Ovary (tissue), 9 donors: ENCODE data around the gene AVL9. TPM values are rescaled to one million over a fixed set of nuclear protein-coding genes. Genes with fewer than 3 reads are reported as not detected.

Experiments used
- DNase-seq, 5 donors: peaks; one replicate each; pipeline ENCODE4 v3.0.0-alpha.2; 2019 to 2020
- H3K27ac ChIP-seq, 2 donors: fragments of 200-600 bp; one replicate each; pipeline versions ENCODE4 v1.5.1 to v1.8.0; 2019 to 2022
- H3K27me3 ChIP-seq: fragments of 200-600 bp; one replicate; pipeline ENCODE4 v1.8.0; 2022
- H3K36me3 ChIP-seq: fragments of 200-600 bp; sonication (generic); one replicate; pipeline ENCODE4 v1.5.1; 2019
- H3K4me1 ChIP-seq: one replicate; pipeline ENCODE4 v1.8.1; 2013; ENCODE audit warnings: mild to moderate bottlenecking, moderate library complexity; ENCODE audit not compliant: insufficient read depth
- H3K4me3 ChIP-seq: fragments of 200-600 bp; sonication (generic); one replicate; pipeline ENCODE4 v1.5.1; 2017
- H3K9me3 ChIP-seq, 2 donors: fragments of 200-600 bp in 1 of 2; sonication (generic) in 1 of 2; one replicate each; pipeline versions ENCODE4 v1.5.1 to v1.8.1; 2013 to 2019; ENCODE audit warnings: mild to moderate bottlenecking in 1 of 2, moderate library complexity in 1 of 2
- EP300 ChIP-seq: sonication (generic); formaldehyde crosslinking; IDR thresholded peaks from one replicate; pipeline ENCODE4 v1.6.1; 2017; ENCODE audit warnings: antibody characterized with exemption
- POLR2A ChIP-seq: fragments of 450-650 bp; IDR thresholded peaks from one replicate; pipeline ENCODE4 v1.6.1; 2017; ENCODE audit warnings: antibody characterized with exemption, mild to moderate bottlenecking, moderate library complexity
- whole genome bisulfite sequencing, 3 donors: extraction: QIAGEN DNeasy Blood & Tissue Kit in 1 of 3; methylation state at CpG; one replicate each; pipeline versions ENCODE4 v1.1.5 to v1.1.7; 2013 to 2017; 5-methylcytosine and 5-hydroxymethylcytosine counted together
- intact Hi-C, 4 donors: fragments of 100-400 bp; cut with DNase I; formaldehyde crosslinking; loops; one replicate each; pipeline versions ENCODE4 v1.11.0 to v1.15.1; 2022 to 2023
- polyA plus RNA-seq, 2 donors: library from polyadenylated mRNA; stranded (reverse); fragments of 200-250 nt in 1 of 2; fragments of 350-450 nt in 1 of 2; fragmentation: Illumina TruSeq in 1 of 2; extraction: RNeasy Lipid Tissue Mini Kit (QIAGEN cat#74804) in 1 of 2; gene quantifications; one replicate each; pipeline ENCODE4 v1.2.3, GENCODE V29; 2013 to 2014
- total RNA-seq, 7 donors: library from RNA; depleted of rRNA in 2 of 7; stranded (reverse); fragments of >200 nt in 2 of 7; fragmentation: NEBNext Ultra II Directional in 3 of 7; extraction: Animal tissue kit (Norgen Biotek cat#: 25700) in 3 of 7; gene quantifications; one replicate each; pipeline versions ENCODE4 v1.1.0 to v1.2.4, GENCODE V29; 2016 to 2023
- TF ChIP-seq, protein P1 (sequence below), 3 donors: fragments of 450-650 bp in 2 of 3; fragments of 200-600 bp in 1 of 3; IDR thresholded peaks; one replicate each; pipeline versions ENCODE4 v1.5.1 to v1.8.0; 2016 to 2022; ENCODE audit warnings: antibody characterized with exemption in 3 of 3, mild to moderate bottlenecking in 1 of 3
- donor health status: DM: no; HTN: no; CAD: no; lungs with moderate emphysema.
- donor health status: DM: no; HTN: no; CAD: no.
- donor health status: Bipolar disorder and iron deficiency.
- donor health status: DM: yes; HTN: yes; CAD: no.
- donor health status: DM: no; HTN: no; CAD: no.
- donor health status: DM: yes; HTN: yes; CAD: no.

The AVL9 gene
- total and polyA plus RNA-seq, 9 donors: 6.8 to 34.4 (median 25.0) TPM

DNA sequence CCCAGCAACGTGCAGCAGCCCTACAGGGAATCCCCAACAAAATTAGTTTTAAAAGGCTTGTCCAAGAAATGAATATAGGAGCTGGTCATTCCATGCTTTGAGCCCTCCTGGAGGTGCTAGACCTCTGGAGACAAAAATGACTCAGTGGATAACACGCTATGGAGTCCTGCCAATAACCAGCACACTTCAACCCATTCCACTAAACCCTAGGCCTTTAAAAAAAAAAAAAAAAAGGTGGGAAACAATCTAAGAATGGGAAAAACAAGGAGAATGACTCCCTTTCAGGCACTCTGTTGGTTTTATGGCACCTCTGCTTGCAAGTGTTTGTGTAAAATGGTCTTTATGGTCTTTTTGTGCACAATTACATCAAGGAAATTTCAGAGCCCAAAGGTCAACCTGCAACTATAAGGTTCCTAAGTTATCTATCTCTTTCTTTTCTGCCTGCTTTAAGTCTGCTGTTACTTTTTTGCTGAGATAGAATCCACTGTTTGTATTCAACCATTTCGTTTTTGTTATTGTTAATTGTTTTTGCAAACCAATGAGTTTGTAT lies 21.3 kb downstream of the AVL9 start:
- intact Hi-C loops: no loop called here
- H3K27me3 ChIP-seq: no peaks in the 10 kb centered on the region
- H3K36me3 ChIP-seq: no peaks in the 10 kb centered on the region
- H3K9me3 ChIP-seq: no peaks in the 10 kb centered on the region
- no peak overlapping the region for H3K27ac ChIP-seq
- H3K4me3 ChIP-seq: no peak overlapping the region
- TF ChIP-seq EP300 (no peak), POLR2A (no peak)
- TF ChIP-seq, protein P1, sequence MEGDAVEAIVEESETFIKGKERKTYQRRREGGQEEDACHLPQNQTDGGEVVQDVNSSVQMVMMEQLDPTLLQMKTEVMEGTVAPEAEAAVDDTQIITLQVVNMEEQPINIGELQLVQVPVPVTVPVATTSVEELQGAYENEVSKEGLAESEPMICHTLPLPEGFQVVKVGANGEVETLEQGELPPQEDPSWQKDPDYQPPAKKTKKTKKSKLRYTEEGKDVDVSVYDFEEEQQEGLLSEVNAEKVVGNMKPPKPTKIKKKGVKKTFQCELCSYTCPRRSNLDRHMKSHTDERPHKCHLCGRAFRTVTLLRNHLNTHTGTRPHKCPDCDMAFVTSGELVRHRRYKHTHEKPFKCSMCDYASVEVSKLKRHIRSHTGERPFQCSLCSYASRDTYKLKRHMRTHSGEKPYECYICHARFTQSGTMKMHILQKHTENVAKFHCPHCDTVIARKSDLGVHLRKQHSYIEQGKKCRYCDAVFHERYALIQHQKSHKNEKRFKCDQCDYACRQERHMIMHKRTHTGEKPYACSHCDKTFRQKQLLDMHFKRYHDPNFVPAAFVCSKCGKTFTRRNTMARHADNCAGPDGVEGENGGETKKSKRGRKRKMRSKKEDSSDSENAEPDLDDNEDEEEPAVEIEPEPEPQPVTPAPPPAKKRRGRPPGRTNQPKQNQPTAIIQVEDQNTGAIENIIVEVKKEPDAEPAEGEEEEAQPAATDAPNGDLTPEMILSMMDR (IDR thresholded peaks at IDR 0.05): no peak
- WGBS, 3 donors: 77 to 87% (median 82%) methylated on average over 3 of the region's 3 CpGs
- H3K4me1 ChIP-seq: no peaks in the 10 kb centered on the region
- no peak for DNase-seq

DNA sequence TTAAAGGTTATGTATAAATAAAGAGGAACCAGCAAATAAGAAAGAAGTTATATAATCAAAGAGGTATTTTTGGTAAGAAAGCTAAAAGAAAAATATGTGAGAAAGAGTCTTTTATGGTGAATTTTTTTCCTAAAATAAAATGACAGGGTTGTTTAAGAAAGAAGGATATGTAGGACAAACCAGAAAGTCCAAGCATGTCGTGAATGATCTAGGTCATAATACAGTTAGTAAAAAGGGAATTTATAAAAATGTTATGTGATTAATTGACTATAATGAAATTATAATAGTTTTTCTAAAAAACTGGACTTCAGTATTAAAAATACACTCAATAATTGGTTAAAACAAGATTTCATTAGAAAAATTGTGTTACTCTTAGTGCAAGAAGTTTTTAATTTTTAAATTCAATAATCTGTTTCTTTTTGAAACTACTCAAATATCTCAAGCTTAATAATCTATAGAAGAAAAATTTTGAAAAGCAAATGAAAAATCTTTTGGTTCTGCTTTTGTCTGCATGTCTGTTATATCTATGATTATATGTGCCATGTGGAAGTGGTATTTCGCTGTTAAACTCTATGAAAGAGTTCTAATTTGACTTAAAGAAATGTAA lies 23.3 kb downstream of the AVL9 start:
- Histone ChIP-seq H3K36me3 (no peaks in the 10 kb centered on the region), H3K9me3 (no peaks in the 10 kb centered on the region), H3K4me1 (no peaks in the 10 kb centered on the region), H3K27ac (no peak overlapping the region), H3K27me3 (no peaks in the 10 kb centered on the region), H3K4me3 (no peak overlapping the region)
- no peak for DNase-seq
- WGBS, 3 donors: 76 to 84% (median 82%) methylated on average over 2 of the region's 2 CpGs
- TF ChIP-seq, protein P1 (IDR thresholded peaks at IDR 0.05): no peak
- TF ChIP-seq POLR2A: no peak
- TF ChIP-seq EP300: no peak
- intact Hi-C loops: no loop called here

DNA sequence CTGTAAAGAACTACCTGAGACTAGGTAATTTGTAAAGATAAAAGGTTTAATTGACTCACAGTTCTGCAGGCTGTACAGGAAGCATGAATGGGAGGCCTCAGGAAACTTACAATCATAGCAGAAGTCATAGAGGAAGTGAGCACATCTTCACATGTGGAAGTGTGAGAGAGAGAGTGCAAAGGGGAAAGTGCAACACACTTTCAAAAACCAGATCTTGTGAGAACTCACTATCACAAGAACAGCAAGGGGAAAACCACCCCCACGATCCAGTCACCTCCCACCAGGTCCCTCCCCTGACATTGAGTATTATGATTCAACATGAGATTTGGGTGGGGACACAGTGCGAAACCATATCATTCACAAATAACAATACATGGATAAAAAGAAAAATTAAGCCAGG lies 24.5 kb downstream of the AVL9 start:
- no peaks in the 10 kb centered on the region for H3K36me3 ChIP-seq
- H3K27ac ChIP-seq: no peak overlapping the region
- no peaks in the 10 kb centered on the region for H3K4me1 ChIP-seq
- intact Hi-C loops: no loop called here
- no peak for TF ChIP-seq POLR2A
- no peak for TF ChIP-seq EP300
- TF ChIP-seq, protein P1 (IDR thresholded peaks at IDR 0.05): no peak
- H3K4me3 ChIP-seq: no peak overlapping the region
- H3K9me3 ChIP-seq: no peaks in the 10 kb centered on the region
- DNase-seq: no peak
- 74 to 98% (median 95%) methylated on average over 2 of the region's 2 CpGs for WGBS, 3 donors
- H3K27me3 ChIP-seq: no peaks in the 10 kb centered on the region

DNA sequence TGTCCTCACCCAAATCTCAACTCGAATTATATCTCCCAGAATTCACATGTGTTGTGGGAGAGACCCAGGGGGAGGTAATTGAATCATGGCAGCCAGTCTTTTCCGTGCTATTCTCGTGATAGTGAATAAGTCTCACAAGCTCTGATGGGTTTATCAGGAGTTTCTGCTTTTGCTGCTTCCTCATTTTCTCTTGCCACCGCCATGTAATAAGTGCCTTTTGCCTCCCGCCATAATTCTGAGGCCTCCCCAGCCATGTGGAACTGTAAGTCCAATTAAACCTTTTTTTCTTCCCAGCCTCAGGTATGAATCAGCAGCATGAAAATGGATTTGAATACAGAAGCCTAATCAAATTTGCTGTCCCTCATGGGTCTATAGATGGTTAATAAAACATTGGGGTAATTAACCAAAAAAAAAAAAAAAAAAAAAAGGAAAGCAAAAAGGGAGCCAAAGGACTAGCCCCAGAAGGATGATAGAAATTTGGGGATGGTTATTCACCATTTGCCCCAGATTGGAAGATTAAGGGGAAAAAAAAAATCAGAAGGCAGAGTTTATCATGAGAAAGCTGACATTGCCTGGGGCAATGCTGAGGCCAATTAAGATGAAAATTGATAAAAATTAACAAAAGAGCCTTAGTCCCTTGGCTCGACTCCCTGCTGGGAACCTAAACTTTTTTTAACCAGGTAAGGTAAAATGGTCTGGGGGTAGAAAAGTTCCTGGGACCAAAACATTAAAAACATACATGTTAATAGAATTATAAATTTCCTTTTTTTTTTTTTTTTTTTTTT lies 27.6 kb downstream of the AVL9 start:
- Histone ChIP-seq H3K4me1 (no peaks in the 10 kb centered on the region), H3K27me3 (no peaks in the 10 kb centered on the region), H3K27ac (no peak overlapping the region), H3K36me3 (no peaks in the 10 kb centered on the region), H3K9me3 (no peaks in the 10 kb centered on the region), H3K4me3 (no peak overlapping the region)
- 96 to 97% (median 96%) methylated on average over 6 of the region's 6 CpGs for WGBS, 3 donors
- TF ChIP-seq EP300: no peak
- TF ChIP-seq POLR2A: no peak
- TF ChIP-seq, protein P1 (IDR thresholded peaks at IDR 0.05): no peak
- intact Hi-C loops: no loop called here
- DNase-seq: no peak
